ENCODE measurements around the gene CACNA1C.

CACNA1C gene

DNA sequence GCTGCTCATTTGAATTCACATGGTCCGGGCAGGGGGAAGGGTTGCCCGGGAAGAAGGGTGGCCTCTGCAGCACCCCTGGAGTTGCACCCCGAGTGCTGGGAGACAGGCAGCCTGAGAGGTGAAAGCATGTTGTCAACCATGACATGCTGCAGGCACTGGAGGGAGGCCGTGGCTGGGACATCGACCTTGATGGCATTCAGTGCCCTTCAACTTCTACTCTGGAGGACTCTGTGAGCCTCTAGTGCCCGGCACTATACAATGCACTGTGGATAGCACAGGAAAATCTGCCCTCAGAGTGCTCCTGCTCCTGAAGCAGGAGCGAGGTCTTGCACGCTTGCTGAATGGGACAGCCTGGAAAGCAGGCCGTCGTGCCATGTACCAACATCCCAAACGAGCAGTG is 382.7 kb downstream of the CACNA1C start:
- no peak for DNase-seq

DNA sequence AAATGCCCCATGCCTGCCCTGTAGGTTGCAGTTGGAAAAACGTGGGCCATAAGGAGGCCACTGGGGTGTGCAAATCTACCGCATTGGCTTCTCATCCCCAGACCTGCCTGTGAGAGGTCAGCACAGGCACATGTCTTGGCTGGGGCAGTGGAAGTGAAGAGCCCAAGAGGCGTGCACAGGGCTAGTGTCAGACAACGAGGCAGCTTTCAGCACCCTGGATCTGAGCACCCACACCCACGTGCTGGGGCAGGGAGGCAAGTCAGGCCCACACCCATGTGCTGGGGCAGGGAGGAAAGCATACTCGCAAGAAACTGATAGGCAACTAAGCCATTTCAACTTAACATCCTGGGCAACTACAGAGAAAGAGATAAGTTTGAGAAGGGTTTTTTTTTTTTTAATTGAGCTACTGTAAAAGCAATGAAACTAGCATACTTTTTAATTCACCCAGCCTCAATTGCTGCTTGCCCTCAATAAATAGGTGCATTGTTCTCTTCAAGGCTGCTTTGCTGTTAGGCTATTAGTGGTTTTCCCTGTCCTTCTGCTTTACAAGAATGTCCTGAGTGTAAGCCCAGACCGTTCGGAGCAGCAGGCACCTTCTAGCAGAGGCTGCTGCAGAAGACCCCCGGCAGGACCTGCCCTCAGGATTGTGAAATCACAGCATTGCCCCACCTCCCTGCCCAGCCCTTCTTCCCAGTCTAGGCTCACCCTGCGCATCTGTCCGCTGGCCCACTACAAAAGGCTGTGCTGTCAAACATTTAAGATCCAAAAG is 386.7 kb downstream of the CACNA1C start:
- DNase-seq, result no peak

DNA sequence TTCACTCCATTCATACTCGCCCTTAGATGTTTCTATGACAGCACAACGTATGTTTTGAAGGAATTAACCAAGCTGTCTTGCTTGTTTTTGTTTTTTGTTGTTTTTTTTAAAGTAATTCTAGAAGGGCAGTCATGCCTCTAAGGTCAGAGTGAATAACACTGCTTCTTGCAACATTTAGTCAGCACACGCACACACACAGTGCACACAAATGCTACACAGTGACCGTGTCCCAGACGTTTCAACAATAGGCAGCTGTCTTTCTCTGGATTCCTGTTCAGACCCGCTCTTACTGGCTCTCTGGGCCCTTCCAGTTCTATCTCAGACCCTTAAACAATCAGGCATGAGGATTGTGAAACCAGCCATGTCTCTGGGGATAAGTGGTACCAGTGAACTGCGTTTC is 391.0 kb downstream of the CACNA1C start:
- DNase-seq, result no peak

DNA sequence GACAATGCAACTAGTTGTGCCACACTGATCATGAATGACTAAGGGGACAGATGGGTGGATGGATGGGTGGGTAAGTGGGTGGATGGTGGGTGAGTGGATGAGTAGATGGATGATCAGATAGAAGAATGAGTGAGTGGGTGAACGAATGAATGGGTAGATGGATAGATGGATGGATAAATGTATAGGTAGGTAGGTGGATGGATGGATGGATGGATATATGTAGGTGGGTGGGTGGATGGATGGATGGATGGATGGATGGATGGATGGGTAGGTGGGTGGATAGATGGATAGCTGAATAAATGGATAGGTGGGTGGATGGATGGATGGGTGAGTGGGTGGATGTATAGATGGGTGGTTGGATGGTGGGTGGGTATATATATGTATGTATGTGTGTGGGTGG is 393.2 kb downstream of the CACNA1C start:
- no peak for DNase-seq

DNA sequence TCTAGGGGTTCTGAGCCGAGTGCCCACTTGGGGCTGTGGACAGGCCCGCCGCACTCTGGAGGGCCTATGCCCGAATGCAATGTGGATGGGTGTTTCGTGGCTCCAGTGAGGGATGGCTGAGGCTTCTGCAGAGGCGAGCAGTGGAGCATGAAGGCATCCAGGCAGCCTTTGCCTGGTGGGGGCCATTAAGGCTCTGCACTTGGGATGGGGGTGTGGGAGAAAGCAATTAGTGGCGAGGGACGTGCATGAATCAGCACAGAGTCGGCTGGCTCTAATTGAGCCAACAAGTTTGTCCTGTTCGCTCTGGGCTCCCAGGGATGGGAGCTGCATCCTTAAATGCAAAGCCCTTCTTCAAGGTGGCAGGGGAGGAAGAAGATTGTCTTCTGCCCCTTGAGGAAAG is 395.1 kb downstream of the CACNA1C start:
- no peak for DNase-seq

DNA sequence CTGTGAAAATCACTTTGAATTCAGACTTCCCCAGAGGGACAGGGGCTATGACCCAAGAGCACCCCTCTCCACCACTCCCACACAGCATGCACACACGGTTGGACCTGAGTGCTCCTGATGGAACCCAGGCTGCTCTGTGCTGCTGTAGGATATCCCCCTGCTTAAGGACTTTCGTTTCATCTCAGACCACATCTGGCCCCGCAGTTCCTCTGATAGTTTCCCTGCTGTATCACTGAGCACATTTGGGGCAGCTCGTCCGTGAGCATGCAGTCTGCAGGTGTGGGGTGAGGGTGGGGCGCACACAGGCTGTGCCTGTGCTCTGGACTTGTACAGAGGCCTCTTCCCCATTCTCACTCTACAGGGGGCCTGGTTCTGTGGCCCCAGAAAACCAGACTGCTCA is 396.8 kb downstream of the CACNA1C start:
- DNase-seq, result no peak

DNA sequence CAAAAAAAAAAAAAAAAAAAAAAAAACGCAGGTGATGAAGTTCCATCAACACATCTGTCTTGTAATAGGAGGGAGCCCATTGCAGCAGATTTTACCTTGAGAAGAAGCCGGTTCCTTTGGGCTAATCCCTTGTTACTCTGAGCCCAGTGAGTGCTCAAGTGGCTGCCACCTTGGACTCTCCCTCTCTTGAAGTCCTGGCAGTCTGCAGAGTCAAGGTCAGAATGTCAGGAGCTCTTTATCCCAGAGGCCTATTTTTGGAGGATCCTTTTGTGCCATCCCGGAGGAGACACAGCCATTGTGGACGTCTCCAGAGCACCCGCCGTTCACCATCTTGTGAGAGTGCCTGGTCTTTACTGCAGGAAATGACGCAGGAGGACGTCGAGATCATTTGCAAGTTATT is 397.8 kb downstream of the CACNA1C start:
- DNase-seq, result no peak

DNA sequence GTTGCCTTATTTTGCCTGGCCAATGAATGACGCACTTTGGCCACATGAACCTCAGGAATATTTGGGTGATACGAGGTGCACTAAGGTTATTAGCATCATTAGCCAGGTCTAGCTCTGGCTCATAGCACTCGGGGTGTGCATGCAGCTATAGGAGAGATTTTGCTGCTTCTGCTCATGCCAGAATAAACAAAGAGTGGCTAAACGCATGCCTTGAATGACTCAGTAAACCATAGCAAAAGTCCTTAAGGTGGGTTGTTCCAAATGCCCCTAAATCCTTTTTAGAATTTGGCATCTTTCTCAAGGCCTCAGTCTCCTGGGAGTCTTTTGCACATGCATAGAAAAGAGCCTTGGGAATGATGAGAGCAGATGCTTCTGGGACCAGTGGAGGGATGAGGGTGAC is 398.2 kb downstream of the CACNA1C start:
- DNase-seq, result no peak

DNA sequence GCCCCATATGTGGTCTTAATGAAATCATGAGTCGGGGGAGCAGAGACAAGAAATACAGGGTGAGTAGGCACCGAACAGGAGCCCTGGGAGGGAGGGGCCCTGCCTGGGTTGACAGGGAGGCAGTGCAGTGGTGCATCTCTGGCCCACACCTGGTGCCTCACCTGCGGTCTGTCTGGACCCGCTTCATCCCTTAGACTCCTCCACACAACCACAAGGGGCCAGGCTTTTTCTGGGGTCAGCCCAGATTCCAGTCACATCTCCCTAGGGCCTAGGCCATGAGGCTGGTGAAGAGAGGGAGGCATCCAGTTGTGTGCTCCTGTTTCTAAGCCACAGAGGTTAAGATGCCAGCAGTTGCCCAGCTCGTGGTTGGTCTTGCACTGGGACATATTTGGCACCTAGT is 398.7 kb downstream of the CACNA1C start:
- no peak for DNase-seq

DNA sequence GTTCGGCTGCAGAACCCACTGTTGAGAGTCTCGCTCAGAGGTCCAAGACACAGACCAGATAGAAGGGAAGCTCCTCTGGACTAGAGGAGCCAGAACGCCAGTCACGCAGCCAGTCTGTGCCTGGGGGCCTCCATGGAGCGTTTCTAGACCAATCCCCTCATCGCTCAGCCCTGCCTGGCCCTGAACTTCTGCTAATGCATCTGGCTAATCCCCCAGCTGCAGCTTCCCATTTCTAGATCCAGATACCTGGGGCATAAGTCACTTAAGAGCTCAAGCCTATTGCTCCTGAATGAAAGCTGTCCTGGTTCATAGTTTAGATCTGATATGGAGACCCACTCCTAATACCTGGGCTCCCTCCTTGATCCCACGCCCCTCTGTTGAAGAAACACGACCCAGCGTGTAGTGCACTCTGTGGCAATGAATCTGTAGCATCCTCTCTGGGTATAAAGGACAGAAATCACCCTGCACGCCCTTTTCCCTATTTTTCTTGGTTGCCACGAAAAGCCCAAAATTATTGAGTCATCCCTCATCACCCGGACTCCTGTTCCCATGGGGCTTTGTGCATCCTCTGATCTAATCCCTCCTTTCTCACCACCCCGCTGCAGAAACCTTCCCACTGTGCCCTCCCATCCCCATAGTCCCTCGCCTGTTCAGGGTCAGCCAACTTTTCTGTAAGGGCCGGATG is 400.4 kb downstream of the CACNA1C start:
- DNase-seq, result no peak

DNA sequence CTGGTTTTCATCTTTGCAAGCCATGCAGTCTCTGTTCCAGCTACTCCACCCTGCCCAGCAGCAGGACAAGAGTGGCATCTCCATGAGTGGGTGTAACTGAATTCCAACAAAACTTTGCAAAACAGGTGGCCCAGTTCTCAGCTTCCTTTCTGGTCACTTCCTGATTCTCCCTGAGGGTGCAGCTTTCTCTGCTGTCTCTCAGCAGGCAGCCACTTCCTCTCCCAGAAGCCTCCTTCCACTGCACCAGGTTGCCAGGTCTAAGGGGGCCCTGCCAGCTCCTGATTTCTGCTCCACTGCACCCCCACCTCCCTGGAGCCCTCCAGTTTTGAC is 400.9 kb downstream of the CACNA1C start:
- DNase-seq, result no peak

DNA sequence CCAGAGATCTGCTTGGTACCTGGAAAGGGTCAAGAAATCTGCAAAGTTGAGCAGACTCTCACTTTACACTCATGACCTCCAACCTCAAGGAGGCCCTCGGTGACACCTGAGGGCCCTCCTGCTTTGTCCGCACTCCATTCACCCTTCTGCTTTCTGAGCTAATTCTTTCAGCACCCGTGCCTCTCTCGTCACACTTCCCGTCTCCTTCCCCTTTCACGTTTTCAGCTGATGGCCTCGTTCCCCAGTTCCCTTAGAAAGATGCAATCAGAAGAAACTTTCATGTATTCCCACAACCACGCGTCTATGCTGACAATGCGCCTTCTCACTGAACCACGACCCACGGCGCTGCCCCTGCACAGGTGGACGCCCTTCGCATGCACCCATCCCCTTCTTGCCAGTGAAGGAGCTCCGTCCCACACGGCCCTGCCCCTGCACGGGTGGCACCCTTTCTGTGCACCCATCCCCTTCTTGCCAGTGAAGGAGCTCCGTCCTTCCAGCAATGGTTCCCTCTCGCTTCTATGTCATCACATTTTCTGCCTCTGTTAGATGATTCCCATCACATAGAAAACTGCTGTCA is 401.9 kb downstream of the CACNA1C start:
- no peak for DNase-seq

DNA sequence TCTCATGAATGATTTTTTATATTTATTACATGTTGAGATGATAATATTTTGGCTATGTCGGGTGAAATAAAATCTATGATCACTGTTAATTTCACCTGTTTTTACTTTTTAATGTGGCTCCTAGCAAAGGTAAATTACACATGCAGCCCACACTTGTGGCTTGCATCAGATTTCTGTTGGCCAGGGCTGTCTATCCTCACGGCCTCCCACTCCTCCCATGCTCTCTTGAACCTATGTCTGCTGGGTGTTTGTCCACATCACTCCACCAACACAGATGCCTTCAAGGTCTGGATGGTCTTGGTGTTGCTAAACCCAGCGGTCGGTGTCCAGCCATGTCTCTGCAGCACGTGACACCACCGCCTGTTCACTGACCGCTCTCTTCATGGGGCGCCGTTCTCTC is 402.6 kb downstream of the CACNA1C start:
- DNase-seq, result no peak

DNA sequence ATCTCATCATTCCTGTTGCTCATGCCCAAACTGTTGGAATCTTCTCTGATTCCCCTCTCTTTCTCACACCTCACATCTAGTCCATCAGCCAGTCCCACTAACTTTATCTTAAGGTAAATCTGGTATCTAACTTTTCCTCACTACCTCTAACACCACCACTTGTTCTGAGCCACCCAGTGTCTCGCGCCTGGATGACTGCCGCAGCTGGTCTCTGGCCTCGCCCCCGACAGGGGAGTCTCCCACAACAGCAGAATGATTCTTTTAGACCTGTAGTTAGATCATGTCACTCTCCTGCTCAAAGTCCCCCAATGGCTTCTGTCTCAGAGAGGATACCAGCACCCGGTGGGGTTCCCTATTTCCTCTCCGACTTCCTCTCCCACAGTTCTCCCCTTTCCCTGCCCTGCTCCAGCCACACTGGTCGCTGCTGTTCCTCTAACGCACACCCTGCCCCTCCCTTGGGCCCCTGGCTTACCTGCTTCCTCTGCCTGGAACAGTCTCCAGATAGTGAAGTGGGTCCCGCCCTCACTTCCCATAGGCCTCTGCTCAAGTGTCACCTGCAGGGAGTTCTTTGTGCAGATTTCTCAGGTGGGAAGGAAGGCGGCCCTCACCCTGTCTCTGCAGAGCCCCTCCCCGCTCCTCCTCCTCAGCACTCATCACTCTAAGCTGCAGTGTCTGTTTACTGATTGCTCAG is 403.5 kb downstream of the CACNA1C start:
- no peak for DNase-seq

DNA sequence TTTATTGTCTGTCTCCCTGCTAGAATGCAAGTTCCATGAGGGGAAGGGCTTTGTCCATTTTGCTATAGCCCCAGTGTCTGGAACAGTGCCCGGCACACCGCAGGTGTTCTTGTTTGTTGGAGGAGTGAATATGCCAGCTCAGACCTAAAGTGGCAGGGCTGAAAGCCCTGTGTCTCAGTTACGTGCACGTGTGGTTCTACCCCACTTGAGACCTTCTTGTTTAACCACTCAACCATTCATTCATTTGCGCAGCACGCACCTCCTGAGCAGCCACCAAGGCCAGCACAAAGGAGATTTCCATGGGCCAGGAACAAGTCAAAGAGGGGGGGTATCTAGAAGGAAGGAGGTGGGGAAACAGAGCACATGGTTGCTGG is 404.0 kb downstream of the CACNA1C start:
- DNase-seq, result no peak

DNA sequence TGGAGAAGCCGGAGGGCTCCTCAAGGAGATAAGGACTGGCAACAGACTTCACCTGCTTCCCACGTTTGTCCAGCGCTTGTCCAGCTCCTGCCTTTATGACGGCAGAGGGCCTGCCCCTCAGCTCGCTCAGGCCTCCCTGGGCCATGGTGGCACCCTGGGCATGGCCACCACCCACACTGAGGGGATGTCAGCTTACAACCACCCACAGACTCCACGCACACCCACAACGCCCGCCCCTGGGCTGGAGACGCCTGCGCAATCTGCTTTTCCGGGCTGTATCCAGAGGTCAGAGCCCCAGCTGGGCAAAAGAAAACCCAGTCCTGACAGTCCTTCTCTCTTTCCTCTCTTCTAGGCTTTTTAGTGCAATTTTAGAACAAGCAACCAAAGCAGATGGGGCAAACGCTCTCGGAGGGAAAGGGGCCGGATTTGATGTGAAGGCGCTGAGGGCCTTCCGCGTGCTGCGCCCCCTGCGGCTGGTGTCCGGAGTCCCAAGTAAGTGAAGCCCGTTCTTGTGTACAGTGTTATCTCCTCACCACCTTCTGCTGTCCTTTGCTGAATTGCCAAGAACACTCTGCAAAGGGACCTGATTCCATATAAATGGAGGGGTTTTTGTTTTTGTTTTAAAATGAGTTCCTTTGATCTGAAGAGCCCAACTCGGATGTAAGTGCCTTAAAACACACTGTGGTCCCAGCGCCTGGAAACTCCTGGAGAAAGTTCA is 404.6 kb downstream of the CACNA1C start:
- no peak for DNase-seq

DNA sequence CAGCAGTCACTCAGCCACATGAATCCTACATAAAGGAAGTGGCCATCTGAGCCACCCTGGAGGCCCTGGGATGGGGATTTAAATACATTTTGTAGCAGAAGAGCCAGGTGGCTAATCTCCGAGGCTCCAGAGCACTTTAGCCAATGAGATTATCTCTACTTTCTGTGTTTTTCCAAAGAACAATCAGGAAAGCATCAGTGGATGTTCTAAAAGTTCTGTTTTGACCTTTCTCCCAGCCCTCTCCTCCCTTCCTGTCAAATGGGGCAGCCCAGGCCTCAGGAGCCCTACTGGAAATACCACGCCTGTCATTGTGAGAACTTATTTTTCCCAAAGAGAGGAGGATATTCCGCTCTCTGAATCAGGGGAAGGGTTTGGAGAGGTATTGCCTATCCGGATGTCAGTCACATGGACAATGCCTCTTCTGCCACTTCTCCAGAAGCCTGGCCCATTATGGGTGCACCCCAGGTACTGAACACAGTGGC is 405.2 kb downstream of the CACNA1C start:
- DNase-seq, result no peak

DNA sequence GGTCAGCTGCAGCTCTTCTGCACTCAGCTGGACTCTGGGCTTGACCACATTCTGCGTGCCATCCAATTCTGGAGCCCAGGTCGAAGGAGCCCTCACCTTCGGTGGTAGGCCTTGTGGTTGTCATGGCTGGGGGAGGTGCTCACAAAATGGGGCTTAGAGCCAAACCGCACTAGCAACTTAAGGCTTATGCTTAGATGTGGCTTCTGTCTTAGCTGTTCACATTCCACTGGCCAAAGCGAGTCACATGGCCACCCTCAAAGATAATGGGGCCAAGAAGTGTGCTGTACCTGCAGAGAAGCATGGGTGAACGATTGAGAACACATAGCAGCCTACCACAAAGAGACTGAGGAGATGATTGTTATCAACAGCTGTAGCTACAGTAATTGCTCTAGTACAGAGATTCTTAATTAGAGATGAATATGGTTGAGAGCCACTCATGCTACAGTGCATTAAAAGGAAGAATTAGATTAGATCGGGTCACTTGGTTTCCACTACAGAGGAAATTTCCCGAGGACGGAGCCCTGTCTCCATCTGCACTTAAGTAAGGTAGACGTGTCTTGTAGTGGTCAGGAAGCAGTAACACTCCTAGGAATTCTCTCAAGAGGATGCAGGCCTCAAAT is 407.4 kb downstream of the CACNA1C start:
- DNase-seq, result no peak

DNA sequence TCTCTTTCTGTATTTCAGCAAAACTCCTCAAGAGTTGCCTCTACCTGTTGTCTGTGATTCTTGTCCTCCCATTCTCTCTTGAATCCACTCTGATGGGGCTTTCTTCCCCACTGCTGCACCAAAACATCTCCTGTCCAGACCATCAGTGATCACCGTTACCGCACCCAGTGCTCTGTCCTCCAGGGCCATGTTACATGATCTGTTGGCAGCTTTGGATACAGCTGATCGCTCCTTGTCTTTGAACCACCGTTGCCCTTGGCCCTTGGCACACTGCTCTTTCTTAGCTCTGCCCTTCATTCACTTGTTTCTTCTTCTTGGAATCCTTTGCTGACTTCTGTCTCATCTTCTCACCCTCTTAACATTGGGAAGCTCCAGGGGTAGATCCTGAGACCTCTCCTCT is 408.3 kb downstream of the CACNA1C start:
- no peak for DNase-seq

DNA sequence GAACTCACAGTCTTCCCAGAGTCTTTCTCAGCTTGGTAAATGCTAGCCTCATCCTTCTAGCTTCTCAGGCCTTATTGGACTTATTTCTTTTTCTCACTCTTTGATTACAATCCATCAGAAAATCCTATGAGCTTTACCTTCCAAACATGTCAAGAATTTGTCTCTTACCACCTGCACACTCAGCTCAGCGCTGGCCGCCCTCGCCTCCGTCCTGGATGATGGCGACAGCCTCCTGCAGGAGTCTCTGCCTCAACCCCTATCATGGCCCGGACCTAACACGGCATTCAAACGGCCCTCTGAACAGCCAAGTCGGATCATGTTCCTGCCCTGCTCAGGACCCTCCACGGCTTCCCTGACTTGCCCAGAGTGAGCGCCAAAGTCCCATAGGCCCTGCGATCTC is 408.9 kb downstream of the CACNA1C start:
- DNase-seq, result no peak

DNA sequence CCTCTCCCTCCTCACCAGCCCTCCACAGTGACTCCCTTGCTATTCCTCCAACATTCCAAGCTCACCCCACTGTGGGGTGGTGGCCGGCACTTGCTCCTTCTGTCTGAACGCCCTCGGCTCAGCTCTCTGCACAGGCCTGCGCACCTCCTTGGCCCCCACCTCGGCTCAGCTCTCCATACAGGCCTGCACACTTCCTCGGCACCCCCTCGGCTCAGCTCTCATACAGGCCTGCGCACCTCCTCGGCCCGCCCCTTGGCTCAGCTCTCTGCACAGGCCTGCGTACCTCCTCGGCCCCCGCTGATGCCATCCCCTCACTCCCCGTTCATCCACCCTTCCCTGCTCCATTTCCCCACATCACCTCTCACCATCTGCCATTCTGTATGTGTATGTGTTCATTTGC is 409.3 kb downstream of the CACNA1C start:
- DNase-seq, result no peak

DNA sequence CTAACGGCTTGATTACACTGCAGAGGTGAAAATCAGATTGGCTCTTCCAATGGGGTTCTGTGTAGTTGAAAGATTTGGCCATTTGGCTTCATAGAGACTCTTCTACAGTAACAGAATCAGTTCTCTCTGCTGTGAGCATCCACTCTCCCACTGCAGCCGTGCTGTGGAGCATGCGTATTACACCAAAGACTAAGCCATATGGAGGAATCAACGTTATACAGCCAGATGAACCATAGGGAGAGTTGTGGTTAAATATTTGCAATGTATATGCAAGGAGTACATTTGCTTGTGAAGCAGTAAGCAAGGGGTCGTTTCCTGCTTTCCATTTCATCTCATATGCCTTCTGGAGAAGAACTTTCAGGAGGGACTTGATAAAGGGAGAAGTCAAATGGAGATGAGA is 410.9 kb downstream of the CACNA1C start:
- DNase-seq, result no peak

DNA sequence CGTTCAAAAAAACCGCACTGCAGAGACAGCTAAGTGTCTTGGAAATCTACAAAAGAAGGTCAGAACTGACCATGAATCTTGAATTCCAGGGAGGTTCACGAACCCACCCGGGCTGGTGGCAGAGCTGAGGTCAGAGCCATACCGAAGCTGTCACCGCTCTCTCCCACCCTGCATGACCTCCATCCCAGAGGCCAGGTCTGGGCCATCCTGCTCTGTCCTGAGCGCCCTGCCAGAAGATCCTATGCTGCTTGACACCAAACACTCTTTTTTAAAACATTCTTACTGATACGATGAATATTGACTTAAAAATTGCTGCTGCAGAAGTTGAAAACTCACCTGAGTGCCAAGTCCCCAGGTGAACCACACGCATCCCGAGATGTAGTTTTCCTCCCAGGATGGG is 412.9 kb downstream of the CACNA1C start:
- DNase-seq, result no peak

Data from activated gamma-delta T cell (primary cell).